HUES48 (cell line): ENCODE data around the gene SLC13A2.

Experiments
- H3K27ac ChIP-seq: one replicate; pipeline ENCODE4 v1.7.0; 2013; ENCODE audit warnings: low read depth, low read length, inconsistent platforms
- H3K27me3 ChIP-seq: 2 replicates; pipeline ENCODE4 v1.6.1; 2013; ENCODE audit warnings: mild to moderate bottlenecking, low read length; ENCODE audit not compliant: control insufficient read depth, insufficient read depth
- H3K36me3 ChIP-seq: 2 replicates; pipeline ENCODE4 v1.6.1; 2013; ENCODE audit warnings: low read length; ENCODE audit not compliant: control insufficient read depth, insufficient read depth
- H3K4me1 ChIP-seq: 2 replicates; pipeline ENCODE4 v1.6.1; 2013; ENCODE audit warnings: mild to moderate bottlenecking, low read length; ENCODE audit not compliant: control insufficient read depth, insufficient read depth
- H3K4me3 ChIP-seq: 2 replicates; pipeline ENCODE4 v1.5.1; 2013; ENCODE audit warnings: mild to moderate bottlenecking, low read depth, low read length
- H3K9ac ChIP-seq: 2 replicates; pipeline ENCODE4 v1.6.1; 2013; ENCODE audit warnings: mild to moderate bottlenecking, low read depth, low read length, moderate library complexity
- H3K9me3 ChIP-seq: 2 replicates; pipeline ENCODE4 v1.6.1; 2013; ENCODE audit warnings: low read length; ENCODE audit not compliant: control insufficient read depth, insufficient read depth

The SLC13A2 gene

GRCh38 chr17:28506763-28507487 lies 33.5 kb downstream of the SLC13A2 start:
- Histone ChIP-seq H3K4me1 (peaks cover 4% of the 10 kb centered on the region; the same call in 1 of the 2 replicates), H3K9ac (no peak overlapping the region), H3K27ac (no peak overlapping the region), H3K9me3 (no peaks in the 10 kb centered on the region), H3K27me3 (peaks cover 2% of the 10 kb centered on the region; the same call in 1 of the 2 replicates), H3K36me3 (no peaks in the 10 kb centered on the region), H3K4me3 (no peak overlapping the region)

GRCh38 chr17:28507567-28508203 lies 34.2 kb downstream of the SLC13A2 start:
- no peak overlapping the region for H3K27ac ChIP-seq
- no peaks in the 10 kb centered on the region for H3K9me3 ChIP-seq
- H3K9ac ChIP-seq: no peak overlapping the region
- peaks cover 2% of the 10 kb centered on the region; the same call in 1 of the 2 replicates for H3K27me3 ChIP-seq
- H3K4me1 ChIP-seq: peaks cover 4% of the 10 kb centered on the region; the same call in 1 of the 2 replicates
- no peak overlapping the region for H3K4me3 ChIP-seq
- H3K36me3 ChIP-seq: no peaks in the 10 kb centered on the region

GRCh38 chr17:28508211-28508724 lies 34.8 kb downstream of the SLC13A2 start:
- H3K27ac ChIP-seq: no peak overlapping the region
- H3K9me3 ChIP-seq: no peaks in the 10 kb centered on the region
- H3K4me1 ChIP-seq: peaks cover 4% of the 10 kb centered on the region; the same call in 1 of the 2 replicates
- H3K4me3 ChIP-seq: no peak overlapping the region
- no peaks in the 10 kb centered on the region for H3K36me3 ChIP-seq
- H3K9ac ChIP-seq: no peak overlapping the region
- peaks cover 2% of the 10 kb centered on the region; the same call in 1 of the 2 replicates for H3K27me3 ChIP-seq

- H3K4me3 ChIP-seq: no peak overlapping the region
These were observed 36.3 kb downstream of the SLC13A2 start for GRCh38 chr17:28509789-28510188.

GRCh38 chr17:28511858-28512461 lies 38.5 kb downstream of the SLC13A2 start:
- Histone ChIP-seq H3K27ac (no peak overlapping the region), H3K36me3 (no peaks in the 10 kb centered on the region), H3K4me3 (no peak overlapping the region), H3K27me3 (peaks cover 2% of the 10 kb centered on the region; the same call in 1 of the 2 replicates), H3K9me3 (no peaks in the 10 kb centered on the region), H3K4me1 (peaks cover 4% of the 10 kb centered on the region; the same call in 1 of the 2 replicates), H3K9ac (no peak overlapping the region)

More at GRCh38 chr17:28509789-28510188, 36.3 kb downstream of the SLC13A2 start:
- Histone ChIP-seq H3K9ac (no peak overlapping the region), H3K4me1 (peaks cover 4% of the 10 kb centered on the region; the same call in 1 of the 2 replicates), H3K27me3 (peaks cover 2% of the 10 kb centered on the region; the same call in 1 of the 2 replicates), H3K9me3 (no peaks in the 10 kb centered on the region), H3K27ac (no peak overlapping the region), H3K36me3 (no peaks in the 10 kb centered on the region)

GRCh38 chr17:28513476-28513875 lies 40.0 kb downstream of the SLC13A2 start:
- H3K27me3 ChIP-seq: 0 out of 2 replicates have a peak, but pooled peaks cover 2% of the 10 kb centered on the region
- H3K9ac ChIP-seq: no peak overlapping the region
- H3K4me1 ChIP-seq: no peaks in the 10 kb centered on the region
- H3K9me3 ChIP-seq: no peaks in the 10 kb centered on the region
- H3K36me3 ChIP-seq: no peaks in the 10 kb centered on the region
- no peak overlapping the region for H3K27ac ChIP-seq
- no peak overlapping the region for H3K4me3 ChIP-seq

- Histone ChIP-seq H3K27me3 (no peaks in the 10 kb centered on the region), H3K4me3 (no peak overlapping the region), H3K9me3 (no peaks in the 10 kb centered on the region), H3K27ac (no peak overlapping the region), H3K9ac (no peak overlapping the region), H3K36me3 (no peaks in the 10 kb centered on the region), H3K4me1 (no peaks in the 10 kb centered on the region)
These were observed 41.1 kb downstream of the SLC13A2 start for GRCh38 chr17:28514561-28515002.

GRCh38 chr17:28515518-28515917 lies 42.1 kb downstream of the SLC13A2 start:
- no peak overlapping the region for H3K9ac ChIP-seq
- H3K4me3 ChIP-seq: no peak overlapping the region
- H3K4me1 ChIP-seq: no peaks in the 10 kb centered on the region
- H3K36me3 ChIP-seq: no peaks in the 10 kb centered on the region
- H3K9me3 ChIP-seq: no peaks in the 10 kb centered on the region
- no peak overlapping the region for H3K27ac ChIP-seq
- H3K27me3 ChIP-seq: no peaks in the 10 kb centered on the region

GRCh38 chr17:28518132-28518531 lies 44.7 kb downstream of the SLC13A2 start:
- H3K4me1 ChIP-seq: no peaks in the 10 kb centered on the region
- no peak overlapping the region for H3K9ac ChIP-seq
- H3K27me3 ChIP-seq: no peaks in the 10 kb centered on the region
- H3K9me3 ChIP-seq: no peaks in the 10 kb centered on the region
- H3K36me3 ChIP-seq: no peaks in the 10 kb centered on the region
- no peak overlapping the region for H3K4me3 ChIP-seq
- H3K27ac ChIP-seq: no peak overlapping the region

GRCh38 chr17:28518578-28518977 lies 45.1 kb downstream of the SLC13A2 start:
- Histone ChIP-seq H3K27me3 (no peaks in the 10 kb centered on the region), H3K4me3 (no peak overlapping the region), H3K9me3 (no peaks in the 10 kb centered on the region), H3K27ac (no peak overlapping the region), H3K9ac (no peak overlapping the region), H3K4me1 (no peaks in the 10 kb centered on the region), H3K36me3 (no peaks in the 10 kb centered on the region)
